A549 (cell line): ENCODE measurements around the gene ARHGAP44.

Experiments used
- CEBPB ChIP-seq, 2 experiments: fragments of >200 bp in 1 of 2; sonication (Bioruptor Twin) in 1 of 2; formaldehyde crosslinking in 1 of 2; IDR thresholded peaks; 2 replicates each; pipeline ENCODE4 v1.6.1; 2012 to 2016
- CHD4 ChIP-seq: fragments of 200-600 bp; sonication (generic); IDR thresholded peaks from 2 replicates; pipeline ENCODE4 v1.6.1; 2016; ENCODE audit warnings: antibody characterized with exemption, mild to moderate bottlenecking, borderline replicate concordance
- JUNB ChIP-seq: fragments of >200 bp; sonication (Bioruptor Twin); formaldehyde crosslinking; IDR thresholded peaks from 2 replicates; pipeline ENCODE4 v1.6.1; 2016
- NFE2L2 ChIP-seq: fragments of 150-350 bp; conservative IDR thresholded peaks from 2 replicates; pipeline ENCODE4 v1.6.1; 2014; ENCODE audit warnings: low read length
- POLR2A ChIP-seq: IDR thresholded peaks from 2 replicates; pipeline ENCODE4 v1.6.1; 2012; ENCODE audit warnings: mild to moderate bottlenecking, low read length
- RAD21 ChIP-seq, 2 experiments: fragments of >200 bp in 1 of 2; sonication (Bioruptor Twin) in 1 of 2; formaldehyde crosslinking in 1 of 2; IDR thresholded peaks in 1 of 2; conservative IDR thresholded peaks in 1 of 2; 2 replicates in 1 of 2; 3 replicates in 1 of 2; pipeline ENCODE4 v1.6.1; 2012 to 2018; ENCODE audit warnings: inconsistent platforms in 1 of 2
- REST ChIP-seq: fragments of 200-600 bp; sonication (generic); IDR thresholded peaks from 2 replicates; pipeline ENCODE4 v1.6.1; 2016; ENCODE audit warnings: antibody characterized with exemption, mild to moderate bottlenecking, moderate library complexity
- USF2 ChIP-seq: fragments of 450-650 bp; IDR thresholded peaks from 2 replicates; pipeline ENCODE4 v1.6.1; 2014; ENCODE audit warnings: antibody characterized with exemption
- TF ChIP-seq, protein P1 (sequence below): fragments of >200 bp; sonication (Bioruptor Twin); formaldehyde crosslinking; IDR thresholded peaks from 3 replicates; pipeline ENCODE4 v1.5.1; 2016
- TF ChIP-seq, protein P2 (sequence below): IDR thresholded peaks from 2 replicates; pipeline ENCODE4 v1.6.1; 2012

DNA sequence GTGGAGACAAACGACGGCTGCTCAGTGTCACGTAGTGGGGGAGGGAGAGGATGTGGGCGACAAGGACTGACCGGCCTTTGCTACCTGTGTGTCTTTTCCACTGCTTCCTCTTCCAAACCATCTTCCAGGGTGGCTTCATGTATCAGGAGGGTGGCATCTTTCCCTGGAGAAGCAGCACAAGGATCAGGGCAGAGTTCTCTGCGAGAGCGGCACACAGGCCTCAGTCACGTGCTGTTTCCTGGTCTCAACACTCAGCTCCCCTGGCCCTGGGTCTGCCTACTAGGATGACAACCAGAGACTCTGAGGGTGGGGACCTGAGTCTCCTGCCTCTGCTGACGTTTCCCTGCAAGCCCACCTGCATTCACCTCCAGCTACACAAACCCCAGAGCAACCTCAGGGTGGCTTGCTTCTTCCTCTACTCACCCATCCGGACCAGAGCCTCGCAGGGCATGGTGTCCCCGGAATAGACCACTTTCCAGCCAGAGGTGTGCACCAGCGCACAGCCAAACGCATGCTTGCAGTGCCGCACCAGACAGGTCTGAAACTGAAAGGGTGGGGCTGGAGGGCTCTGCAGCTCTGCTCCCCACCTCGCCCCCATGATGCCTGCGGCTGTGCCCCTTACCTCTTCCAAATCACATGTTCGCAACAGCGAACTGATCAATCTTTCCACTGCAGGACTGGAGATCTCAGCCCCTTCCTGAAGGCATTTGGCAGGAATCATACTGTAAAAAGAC lies 205.2 kb downstream of the ARHGAP44 start:
- TF ChIP-seq, protein P1, sequence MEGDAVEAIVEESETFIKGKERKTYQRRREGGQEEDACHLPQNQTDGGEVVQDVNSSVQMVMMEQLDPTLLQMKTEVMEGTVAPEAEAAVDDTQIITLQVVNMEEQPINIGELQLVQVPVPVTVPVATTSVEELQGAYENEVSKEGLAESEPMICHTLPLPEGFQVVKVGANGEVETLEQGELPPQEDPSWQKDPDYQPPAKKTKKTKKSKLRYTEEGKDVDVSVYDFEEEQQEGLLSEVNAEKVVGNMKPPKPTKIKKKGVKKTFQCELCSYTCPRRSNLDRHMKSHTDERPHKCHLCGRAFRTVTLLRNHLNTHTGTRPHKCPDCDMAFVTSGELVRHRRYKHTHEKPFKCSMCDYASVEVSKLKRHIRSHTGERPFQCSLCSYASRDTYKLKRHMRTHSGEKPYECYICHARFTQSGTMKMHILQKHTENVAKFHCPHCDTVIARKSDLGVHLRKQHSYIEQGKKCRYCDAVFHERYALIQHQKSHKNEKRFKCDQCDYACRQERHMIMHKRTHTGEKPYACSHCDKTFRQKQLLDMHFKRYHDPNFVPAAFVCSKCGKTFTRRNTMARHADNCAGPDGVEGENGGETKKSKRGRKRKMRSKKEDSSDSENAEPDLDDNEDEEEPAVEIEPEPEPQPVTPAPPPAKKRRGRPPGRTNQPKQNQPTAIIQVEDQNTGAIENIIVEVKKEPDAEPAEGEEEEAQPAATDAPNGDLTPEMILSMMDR: no peak
- TF ChIP-seq, protein P2, sequence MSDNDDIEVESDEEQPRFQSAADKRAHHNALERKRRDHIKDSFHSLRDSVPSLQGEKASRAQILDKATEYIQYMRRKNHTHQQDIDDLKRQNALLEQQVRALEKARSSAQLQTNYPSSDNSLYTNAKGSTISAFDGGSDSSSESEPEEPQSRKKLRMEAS: no peak
- TF ChIP-seq CEBPB (IDR thresholded peaks at IDR 0.05) (no peak), USF2 (no peak), JUNB (no peak), REST (no peak), NFE2L2 (no peak), POLR2A (no peak), RAD21 (conservative IDR thresholded peaks at IDR 0.05 in 1 of 2, IDR thresholded peaks at IDR 0.05 in 1 of 2) (no peak), CHD4 (no peak)
